ENCODE data around the gene MAN1C1.

Gene MAN1C1

GRCh38 chr1:25747046-25747719 lies 130.6 kb downstream of the MAN1C1 start:
- TF ChIP-seq CREB1 (IDR thresholded peaks at IDR 0.05; ENCODE audit: low read depth) = no peak
- TF ChIP-seq EGR1 (IDR thresholded peaks at IDR 0.05) = no peak
- no peak for TF ChIP-seq YY1 (IDR thresholded peaks at IDR 0.05; ENCODE audit: low read depth)
- no peak for TF ChIP-seq FOXM1 (IDR thresholded peaks at IDR 0.05; ENCODE audit: borderline replicate concordance, low read depth)
- no peak for TF ChIP-seq TCF12 (IDR thresholded peaks at IDR 0.05; ENCODE audit: low read depth)
- no peak for TF ChIP-seq RAD21 (IDR thresholded peaks at IDR 0.05; ENCODE audit: low read depth)
- TF ChIP-seq USF1 (IDR thresholded peaks at IDR 0.05) = no peak
- TF ChIP-seq TAF1 (IDR thresholded peaks at IDR 0.05; ENCODE audit: low read depth) = no peak
- TF ChIP-seq NFIC (IDR thresholded peaks at IDR 0.05) = no peak
- TF ChIP-seq TEAD4 (IDR thresholded peaks at IDR 0.05) = no peak
- no peak for TF ChIP-seq CEBPB (IDR thresholded peaks at IDR 0.05)
- no peak for TF ChIP-seq ZBTB7A (IDR thresholded peaks at IDR 0.05; ENCODE audit: low read depth)
- TF ChIP-seq EP300 (IDR thresholded peaks at IDR 0.05; ENCODE audit: borderline replicate concordance) = no peak
- TF ChIP-seq REST (IDR thresholded peaks at IDR 0.05; ENCODE audit: low read depth) = no peak
- TF ChIP-seq, protein P1, sequence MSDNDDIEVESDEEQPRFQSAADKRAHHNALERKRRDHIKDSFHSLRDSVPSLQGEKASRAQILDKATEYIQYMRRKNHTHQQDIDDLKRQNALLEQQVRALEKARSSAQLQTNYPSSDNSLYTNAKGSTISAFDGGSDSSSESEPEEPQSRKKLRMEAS (IDR thresholded peaks at IDR 0.05) = no peak

DNA sequence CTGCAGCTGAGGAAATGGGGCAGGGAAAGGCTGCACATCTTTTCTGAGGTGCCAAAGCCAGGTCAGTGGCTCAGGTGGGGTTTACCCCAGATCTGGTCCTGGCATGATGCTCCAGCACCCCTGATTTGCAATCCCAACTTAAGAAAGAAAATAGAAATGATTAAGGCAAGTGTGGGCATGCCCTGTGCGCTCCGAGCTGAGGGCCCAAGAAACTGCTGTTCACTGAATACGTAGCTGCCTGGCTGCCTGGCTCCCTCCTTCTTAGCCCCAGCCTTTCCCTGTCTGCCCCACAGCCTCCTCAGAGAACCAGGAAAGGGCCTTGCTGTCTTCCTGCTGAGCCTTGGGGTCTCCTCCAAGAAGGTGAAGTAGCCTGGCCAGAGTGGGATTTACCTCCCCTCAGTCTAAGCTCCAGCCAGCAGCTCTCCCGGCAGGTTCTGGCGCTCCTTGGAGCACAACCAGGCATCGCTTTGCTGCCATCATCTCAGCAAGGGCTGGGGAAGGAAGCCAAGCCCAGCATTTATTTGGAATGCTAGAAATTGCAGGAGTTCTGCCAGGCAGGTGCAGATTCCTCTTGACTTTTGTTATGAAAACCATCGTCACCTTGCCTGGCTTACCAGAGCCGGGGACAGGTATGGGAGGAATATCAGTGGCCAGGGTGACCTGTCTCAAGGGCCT lies 132.1 kb downstream of the MAN1C1 start:
- TF ChIP-seq NFIC (IDR thresholded peaks at IDR 0.05) (no peak), CREB1 (IDR thresholded peaks at IDR 0.05; ENCODE audit: low read depth) (no peak), TCF12 (IDR thresholded peaks at IDR 0.05; ENCODE audit: low read depth) (no peak), YY1 (IDR thresholded peaks at IDR 0.05; ENCODE audit: low read depth) (no peak), REST (IDR thresholded peaks at IDR 0.05; ENCODE audit: low read depth) (no peak), CEBPB (IDR thresholded peaks at IDR 0.05) (no peak), TAF1 (IDR thresholded peaks at IDR 0.05; ENCODE audit: low read depth) (no peak), ZBTB7A (IDR thresholded peaks at IDR 0.05; ENCODE audit: low read depth) (no peak), EGR1 (IDR thresholded peaks at IDR 0.05) (no peak), FOXM1 (IDR thresholded peaks at IDR 0.05; ENCODE audit: borderline replicate concordance, low read depth) (no peak), USF1 (IDR thresholded peaks at IDR 0.05) (no peak), TEAD4 (IDR thresholded peaks at IDR 0.05) (no peak)
- TF ChIP-seq, protein P1 (IDR thresholded peaks at IDR 0.05) = no peak

DNA sequence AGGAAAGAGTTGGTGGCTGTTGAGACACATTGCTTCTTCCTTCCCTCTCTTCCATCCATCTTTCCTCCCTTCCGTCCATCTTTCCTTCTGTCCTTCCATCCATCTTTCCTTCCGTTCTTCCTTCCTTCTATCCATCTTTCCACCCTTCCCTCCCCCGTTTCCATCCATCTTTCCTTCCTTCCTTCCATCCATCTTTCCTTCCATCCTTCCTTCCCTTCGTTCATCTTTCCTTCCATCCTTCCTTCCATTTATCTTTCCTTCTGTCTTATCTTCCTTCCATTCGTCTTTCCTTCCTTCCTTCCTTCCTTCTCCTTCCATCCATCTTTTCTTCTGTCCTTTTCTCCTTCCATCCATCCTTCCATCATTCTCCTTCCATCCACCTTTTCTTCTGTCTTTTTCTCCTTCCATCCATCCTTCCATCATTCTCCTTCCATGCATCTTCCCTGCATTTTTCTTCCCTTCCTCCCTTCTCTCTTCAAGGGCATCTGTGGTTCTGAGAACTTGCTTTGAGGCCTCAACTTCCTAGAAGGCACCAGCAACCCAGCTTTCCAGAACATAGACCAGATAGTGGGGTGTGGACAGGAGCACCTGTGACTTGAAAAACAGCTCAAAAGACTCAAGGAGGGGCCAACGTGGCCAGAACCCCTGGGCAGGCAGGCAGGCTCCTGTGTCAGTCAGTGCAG lies 134.5 kb downstream of the MAN1C1 start:
- TF ChIP-seq ZBTB7A (IDR thresholded peaks at IDR 0.05; ENCODE audit: low read depth) (no peak), YY1 (IDR thresholded peaks at IDR 0.05; ENCODE audit: low read depth) (no peak), CEBPB (IDR thresholded peaks at IDR 0.05) (no peak), NFIC (IDR thresholded peaks at IDR 0.05) (no peak), TAF1 (IDR thresholded peaks at IDR 0.05; ENCODE audit: low read depth) (no peak), RAD21 (IDR thresholded peaks at IDR 0.05; ENCODE audit: low read depth) (no peak), CREB1 (IDR thresholded peaks at IDR 0.05; ENCODE audit: low read depth) (no peak)
- TF ChIP-seq, protein P1 (IDR thresholded peaks at IDR 0.05) = no peak

DNA sequence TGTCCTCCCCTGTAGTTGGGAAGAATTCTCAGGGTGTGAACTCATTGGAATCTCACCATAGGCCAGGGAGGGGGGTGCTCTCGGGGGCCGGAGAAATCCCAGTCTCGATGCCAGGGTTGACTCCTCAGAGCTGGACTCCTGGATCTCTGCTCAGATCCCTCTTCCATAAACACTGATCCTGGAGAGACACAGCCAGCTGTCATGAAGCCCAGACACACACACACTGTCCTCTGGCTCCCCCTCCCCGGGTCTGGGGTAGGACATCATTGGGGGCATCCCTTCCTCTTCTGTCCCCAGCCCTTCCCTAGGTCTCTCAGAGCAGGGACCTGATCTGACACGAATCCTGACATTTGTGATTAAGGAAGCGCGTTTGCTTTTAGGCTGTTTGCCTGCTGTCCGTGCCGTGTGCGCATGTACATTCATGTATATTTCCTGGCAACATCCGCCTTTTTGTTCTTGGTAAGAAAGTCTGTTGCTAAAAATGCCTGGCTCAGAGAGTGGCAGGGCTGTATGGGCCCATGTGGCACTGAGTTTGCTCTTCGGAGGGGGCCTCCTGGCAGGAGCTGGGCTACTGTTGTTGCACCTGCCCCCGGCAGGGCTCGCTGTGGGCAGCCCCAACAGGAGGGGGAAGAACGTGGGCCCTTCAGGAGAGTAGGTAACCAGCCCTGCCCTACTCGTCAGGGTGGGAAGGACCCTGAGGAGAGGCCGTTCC lies 138.0 kb downstream of the MAN1C1 start:
- no peak for TF ChIP-seq NFIC (IDR thresholded peaks at IDR 0.05)
- no peak for TF ChIP-seq TAF1 (IDR thresholded peaks at IDR 0.05; ENCODE audit: low read depth)
- TF ChIP-seq CREB1 (IDR thresholded peaks at IDR 0.05; ENCODE audit: low read depth) = no peak
- no peak for TF ChIP-seq TEAD4 (IDR thresholded peaks at IDR 0.05)
- no peak for TF ChIP-seq USF1 (IDR thresholded peaks at IDR 0.05)
- TF ChIP-seq YY1 (IDR thresholded peaks at IDR 0.05; ENCODE audit: low read depth) = no peak
